Myocyte (in vitro differentiated cells): ENCODE measurements around the gene MAPK14. TPM values are rescaled to one million over a fixed set of nuclear protein-coding genes. Genes with fewer than 3 reads are reported as not detected.
"Not testable (repeated sequence)": the region's sequence is repeated elsewhere in the genome, so short reads cannot be mapped to it uniquely, and the experiment has no call there.

Experiments
- DNase-seq: peaks from one replicate; pipeline ENCODE4 v3.0.0-alpha.2; 2012; ENCODE audit warnings: low read depth
- total RNA-seq: library from RNA; depleted of rRNA; stranded (reverse); fragments of >200 nt; gene quantifications from 2 replicates; pipeline ENCODE4 v1.2.3, GENCODE V29; 2014

Gene MAPK14
- total RNA-seq, 1 donor from 2014 or later = 55.7 TPM

DNA sequence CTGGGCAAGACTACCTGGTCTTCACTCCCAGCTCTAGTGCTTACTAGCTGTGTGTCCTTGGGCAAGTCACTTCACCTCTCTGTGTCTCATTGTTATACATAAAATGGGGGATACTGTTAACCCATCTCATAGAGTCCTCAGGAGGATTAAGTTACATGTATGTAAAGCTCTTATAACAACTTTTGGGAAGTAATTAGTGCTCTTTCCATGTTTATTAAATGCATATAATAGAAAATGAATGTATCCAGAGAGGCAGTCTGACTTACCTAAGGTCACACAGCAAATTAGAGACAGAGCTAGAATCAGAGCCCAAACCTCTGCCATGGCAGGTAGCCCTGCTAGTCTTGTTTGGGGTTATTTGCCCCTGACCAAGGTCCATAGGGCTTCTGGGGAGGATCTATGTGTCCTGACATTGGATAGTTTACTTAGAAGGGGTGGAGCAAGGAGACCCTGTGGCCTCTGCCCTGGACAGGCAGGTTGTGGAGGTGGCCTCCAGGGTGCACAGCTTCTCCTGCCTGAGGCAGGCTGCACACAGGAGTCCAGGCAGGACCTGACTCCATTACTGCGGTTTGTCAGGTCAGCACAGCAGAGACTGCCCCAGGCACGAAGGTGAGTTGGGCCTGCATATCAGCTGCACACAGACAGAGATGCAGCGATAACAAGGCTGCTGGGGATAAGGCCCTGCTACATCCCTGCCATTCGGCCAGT lies 94.3 kb downstream of the MAPK14 start:
- no peak for DNase-seq

DNA sequence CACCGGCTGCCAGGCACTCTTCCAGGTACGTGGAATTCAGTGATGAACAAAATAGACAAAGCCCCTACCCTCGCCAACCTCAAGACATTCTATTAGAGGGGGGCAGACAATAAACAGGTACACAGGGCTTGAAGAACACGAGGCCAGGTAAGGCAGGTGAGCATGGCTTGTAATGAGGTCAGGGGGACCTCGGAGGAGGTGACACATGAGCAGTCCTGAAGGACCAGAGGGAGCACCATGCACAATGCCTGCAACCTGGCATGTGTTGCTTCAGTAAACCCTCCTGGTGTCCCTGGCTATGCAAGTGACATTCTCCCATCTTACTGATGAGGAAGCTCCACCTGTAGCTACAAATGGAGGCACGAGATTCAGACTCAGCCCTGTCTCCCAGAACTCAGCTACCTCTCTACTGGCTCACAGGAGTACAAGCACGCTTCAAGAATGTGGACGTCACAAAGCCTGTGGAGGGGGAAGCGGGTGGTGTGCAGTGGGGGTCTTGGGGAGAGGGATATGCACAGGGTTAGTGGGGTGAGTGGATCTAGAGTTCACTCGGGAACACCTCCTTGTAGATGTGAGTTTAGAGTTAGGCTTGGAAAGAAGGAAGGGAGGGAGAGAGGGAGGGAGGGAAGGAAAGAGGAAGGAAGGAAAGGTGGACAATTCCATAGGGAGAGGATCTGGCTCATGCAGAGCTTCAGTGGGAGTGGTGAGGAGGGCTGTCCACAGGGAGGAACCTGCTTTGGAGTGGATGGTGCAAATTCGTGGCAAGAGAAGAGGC lies 95.1 kb downstream of the MAPK14 start:
- no peak for DNase-seq

DNA sequence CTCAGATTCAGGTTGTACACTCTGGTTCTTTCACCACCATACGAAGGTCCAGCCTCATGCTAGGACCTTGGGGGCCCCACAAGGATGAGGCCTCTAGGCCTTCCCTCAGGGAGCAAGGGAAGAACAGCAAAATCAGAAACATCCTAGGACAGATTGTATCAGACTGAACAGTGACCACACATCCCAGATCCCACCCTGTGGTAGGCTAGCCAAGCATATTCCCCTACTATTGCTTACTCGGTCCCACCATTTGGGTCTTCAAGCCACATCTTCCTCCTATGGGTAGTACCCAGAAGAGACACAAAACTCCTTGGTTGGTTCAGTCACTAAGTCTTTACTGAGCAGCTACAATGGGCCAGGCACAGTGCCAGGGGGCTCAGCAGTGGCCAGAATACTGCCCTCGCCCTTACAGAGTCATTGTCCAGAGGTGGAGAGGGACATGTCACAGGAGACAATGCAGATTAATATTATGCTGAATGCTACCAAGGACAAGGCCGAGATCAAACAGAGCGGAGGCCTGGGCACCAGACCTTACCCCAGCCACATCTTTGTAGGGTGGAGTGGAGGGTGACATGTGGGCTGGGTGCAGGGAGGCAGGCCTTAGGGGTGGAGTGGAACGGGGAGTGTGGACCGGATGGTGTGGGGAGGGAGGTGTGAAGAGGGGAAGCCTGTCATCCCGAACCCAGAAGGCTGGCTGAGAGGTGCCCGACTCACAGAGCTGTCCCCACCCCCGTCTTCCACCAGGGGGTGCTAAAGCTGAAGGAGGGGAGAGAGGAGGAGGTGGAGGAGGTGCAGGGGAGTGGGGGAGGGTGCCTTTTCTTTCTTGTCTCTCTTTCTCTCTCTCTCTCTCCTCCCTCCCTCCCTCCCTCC lies 95.9 kb downstream of the MAPK14 start:
- DNase-seq = peak; percentile 93

DNA sequence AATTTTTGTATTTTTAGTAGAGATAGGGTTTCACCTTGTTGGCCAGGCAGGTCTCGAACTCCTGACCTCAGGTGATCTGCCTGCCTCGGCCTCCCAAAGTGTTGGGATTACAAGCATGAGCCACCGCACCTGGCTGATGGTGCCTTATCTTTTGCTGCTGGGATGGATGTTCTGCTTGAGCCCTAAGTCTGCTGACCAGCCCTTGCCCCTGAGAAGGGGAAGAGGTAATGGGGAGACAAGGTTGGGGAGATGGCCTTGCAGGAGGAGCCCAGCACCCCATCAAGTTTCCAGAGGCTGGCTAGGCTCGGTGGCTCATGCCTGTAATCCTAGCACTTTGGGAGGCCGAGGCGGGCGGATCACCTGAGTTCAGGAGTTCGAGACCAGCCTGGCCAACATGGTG lies 96.7 kb downstream of the MAPK14 start:
- DNase-seq = not testable (repeated sequence)

DNA sequence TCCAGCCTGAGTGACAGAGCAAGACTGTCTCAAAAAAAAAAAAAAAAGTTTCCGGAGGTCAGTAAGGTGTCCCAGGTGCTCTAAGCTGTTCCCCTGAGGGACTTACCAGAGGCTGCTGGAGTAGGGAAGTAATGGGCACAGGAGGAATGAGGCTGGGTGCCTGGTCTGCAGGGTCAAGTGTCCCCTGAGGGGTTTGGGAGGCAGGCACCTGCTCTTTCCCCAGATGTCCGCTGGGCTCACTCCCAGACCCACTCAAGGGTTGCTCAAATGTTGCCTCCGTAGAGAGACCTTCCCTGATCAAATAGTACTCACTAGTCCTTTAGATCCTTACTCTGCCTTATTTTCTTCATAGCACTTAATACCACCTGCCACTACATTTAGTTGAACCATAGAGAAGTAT lies 97.3 kb downstream of the MAPK14 start:
- no peak for DNase-seq

DNA sequence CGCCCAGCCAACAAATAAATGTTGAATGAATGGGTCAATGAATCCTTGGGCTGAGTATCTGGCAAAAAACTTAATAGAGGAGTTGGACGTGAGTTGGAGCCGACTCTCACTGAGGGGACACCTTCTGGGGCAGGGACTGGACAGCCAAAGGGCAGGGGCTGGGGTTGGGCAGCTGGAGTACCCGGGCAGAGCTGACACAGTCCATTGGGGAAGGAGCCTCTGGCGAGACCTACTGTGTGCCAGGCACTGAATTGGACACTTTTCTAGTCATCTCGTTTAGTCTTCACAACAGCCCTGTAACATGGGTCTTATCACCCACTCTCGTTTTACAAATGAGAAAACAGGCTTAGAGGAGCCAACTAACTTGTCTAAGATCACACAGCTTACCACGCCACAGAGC lies 98.0 kb downstream of the MAPK14 start:
- no peak for DNase-seq

DNA sequence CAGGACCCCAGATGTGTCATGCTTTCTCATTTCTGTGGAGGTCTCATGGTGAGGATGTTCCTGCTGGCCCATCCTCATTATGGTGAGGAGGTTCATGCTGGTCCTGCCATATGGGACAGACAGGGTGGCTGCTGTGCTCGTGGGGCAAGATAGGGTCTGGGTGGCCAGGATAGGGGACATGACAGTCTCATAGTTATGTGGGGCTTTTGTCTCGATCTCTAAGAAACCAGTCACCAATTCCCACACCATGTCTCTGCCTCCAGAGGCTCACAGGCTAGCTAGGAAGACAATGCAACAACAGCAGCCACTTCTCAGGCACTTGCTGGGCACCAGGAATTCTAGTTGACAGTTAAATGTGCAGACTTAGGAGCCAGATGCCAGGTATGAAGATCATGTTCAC lies 98.5 kb downstream of the MAPK14 start:
- no peak for DNase-seq

DNA sequence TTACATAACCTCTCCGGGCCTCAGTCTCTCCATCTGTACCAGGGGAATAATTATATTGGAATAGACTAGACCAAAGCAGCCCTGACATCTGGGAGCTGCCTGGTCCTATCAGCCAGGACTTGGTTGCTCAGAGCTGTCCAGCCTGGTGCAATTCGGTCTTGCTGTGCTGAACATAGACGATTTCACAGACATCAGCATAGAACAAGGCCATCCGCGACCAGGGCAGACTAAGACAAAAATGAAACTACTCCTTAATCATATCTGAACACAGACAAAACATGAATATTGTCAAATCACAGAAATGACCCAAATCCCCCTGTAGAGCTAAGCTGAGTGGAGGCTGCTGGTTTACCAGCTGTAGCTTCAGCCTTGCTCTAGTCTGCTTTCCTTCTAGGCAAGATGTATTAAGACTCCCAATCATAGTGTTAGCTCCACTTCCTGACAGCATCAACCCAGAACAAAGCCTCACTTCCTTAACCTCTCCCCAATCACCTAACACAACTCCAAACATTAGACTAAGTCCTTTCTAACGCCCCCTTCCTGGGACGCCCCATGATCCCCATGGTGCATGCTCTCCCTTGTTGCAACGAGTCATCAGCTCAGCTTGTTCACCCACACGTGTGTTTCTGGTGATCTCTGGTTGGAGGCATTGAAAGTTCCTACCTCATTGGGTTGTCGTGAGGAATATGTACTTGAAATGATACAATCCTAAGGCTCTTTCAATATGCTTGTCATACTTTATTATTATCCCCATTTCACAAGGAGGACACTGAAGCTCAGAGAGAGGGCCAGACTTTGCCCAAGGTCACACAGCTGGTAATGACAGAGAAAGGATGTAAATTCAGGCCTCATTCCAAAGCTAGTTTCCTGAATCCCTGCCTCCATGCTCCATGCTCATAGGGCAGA lies 99.2 kb downstream of the MAPK14 start:
- no peak for DNase-seq

DNA sequence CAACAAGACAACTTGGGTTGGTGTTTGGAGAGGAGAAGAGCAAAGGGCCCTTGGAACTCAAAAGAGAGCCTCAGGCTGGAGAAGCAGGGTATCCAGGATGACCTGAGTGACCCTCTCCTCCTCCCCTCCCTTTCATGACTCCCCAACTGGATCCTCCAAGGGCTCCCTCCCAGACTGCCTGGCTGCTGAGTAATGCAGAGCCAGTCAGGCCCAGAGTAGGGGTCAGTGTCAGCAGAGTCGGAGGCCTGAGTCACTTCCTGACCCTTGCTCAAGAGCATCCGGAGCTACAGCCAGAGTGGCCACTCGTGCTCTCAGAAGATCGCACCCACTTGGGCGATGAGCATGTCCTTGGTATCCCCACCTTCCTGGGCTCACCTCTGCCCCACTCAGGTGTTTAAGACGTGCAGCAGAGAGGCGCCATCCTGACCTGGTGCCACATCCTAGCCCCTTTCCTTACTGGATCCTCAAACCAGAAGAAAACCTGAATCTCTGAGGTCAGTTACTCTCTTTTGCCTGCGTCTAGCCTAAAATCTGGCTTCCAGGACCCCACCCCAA lies 99.9 kb downstream of the MAPK14 start:
- peak; percentile 54 for DNase-seq

DNA sequence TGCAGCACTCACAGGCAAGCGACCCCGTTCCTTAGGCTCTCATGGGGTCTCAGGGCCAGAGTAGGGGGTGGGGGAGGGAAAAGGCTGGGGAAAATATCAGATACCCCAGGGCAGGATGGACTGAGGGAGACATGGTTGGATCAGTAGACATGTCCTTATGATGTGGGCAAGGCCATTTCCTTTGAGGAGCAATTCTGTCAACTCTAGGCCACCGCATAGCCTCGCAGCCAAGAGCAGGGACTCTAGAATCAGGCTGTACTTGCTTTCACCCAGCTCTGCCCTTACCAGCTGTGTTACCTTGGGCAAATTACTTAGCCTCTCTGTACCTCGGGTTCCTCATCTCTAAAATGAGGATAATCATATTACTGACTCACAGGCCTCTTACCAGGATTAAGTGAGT lies 100.5 kb downstream of the MAPK14 start:
- DNase-seq = no peak

DNA sequence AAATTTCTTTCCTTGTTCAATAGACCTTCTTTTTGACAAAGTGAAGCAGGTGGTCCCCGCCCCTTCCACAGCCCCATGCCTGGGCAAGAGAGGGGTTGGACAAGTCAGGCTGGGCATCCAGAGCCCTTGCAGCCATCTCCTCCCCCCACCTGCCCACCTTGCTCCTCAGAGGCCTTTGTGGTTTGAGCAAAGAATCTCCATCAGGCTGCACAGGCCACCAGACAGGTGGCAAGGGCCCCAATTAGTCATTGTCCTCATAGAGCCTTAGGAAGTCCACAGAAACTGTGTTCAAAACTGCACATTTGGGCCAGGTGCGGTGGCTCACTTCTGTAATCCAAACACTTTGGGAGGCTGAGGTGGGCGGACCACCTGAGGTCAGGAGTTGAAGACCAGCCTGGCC lies 101.2 kb downstream of the MAPK14 start:
- no peak for DNase-seq

DNA sequence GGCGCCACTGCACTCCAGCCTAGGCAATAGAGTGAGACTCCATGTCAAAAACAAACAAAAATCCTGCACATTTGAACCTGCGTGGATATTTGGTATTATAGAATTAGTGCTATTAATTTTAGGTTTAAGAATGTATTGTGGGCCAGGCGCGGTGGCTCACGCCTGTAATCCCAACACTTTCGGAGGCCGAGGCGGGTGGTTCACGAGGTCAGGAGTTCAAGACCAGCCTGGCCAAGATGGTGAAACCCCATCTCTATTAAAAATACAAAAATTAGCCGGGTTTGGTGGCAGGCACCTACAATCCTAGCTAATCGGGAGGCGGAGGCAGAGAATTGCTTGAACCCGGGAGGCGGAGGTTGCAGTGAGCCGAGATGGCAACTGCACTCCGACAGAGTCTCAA lies 101.7 kb downstream of the MAPK14 start:
- not testable (repeated sequence) for DNase-seq

DNA sequence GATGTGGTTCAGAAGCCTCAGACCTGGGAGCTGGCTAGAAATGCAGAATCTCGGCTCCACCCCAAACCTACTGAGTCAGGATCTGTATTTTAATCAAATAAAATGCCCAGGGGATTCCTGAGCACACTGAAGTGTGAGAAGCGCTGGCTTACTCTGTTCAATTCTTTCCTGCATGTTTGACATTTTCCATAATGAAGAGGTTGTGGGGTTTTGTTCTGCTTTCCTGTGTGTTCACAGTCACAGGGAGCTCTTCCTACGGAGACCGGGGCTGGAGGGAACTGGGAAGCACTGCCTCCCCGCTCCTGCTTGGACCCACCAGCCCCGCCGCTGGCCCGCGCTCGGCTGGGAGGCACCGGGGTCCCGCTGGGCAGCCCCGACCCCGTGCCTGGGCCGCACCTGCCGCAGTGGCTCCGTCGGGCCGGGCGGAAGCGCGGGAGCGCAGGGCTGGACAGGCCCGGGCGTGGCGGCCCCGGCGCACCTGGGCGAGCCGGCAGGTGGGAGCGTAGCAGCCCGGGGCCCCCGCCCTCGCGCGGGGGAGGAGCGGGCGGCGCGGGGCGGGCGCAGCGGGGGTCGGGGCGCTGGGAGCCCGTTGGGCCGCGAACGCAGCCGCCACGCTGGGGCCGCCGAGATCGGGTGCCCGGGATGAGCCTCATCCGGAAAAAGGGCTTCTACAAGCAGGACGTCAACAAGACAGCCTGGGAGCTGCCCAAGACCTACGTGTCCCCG lies 102.5 kb downstream of the MAPK14 start, which contains the start of gene MAPK13:
Gene MAPK13, plus strand, starts transcription at position 573 of the 726 bp plus-strand sequence. Its CDS starts 70 bp downstream, at position 643.
- no peak for DNase-seq

DNA sequence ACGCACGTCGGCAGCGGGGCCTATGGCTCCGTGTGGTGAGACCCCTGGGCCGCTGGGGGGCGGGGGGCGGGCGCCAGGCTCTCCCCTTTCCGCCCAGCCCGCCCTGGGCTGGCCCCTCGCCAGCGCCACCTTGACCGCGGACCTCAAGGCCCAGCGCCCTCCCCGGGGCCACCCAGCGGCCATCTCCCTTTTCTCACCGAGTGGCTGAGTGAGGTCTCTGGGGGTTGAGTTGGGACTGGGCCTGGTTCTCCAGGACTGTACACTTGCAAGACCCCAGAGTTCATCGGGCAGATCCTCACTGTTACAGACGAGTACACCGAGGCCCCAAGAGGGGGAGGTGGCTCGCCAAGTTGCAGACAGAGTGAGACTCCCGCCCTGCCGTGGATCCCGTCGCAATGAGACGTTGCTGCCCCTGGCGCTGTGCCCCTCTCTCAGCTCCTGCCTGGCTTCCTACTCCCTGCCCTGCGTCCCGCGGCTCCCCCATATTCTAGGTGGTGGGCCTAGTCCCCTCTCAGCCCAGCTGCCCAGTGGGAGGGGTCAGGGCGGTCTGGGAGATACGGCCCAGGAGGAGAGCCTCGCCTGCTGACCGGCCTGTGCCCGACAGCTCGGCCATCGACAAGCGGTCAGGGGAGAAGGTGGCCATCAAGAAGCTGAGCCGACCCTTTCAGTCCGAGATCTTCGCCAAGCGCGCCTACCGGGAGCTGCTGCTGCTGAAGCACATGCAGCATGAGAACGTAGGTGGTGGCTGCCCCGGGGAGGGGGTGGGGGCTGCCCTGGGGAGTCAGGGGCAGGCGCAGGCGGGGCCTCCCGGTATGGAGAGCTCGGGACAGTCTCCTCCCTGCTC lies 103.3 kb downstream of the MAPK14 start:
- DNase-seq = no peak

DNA sequence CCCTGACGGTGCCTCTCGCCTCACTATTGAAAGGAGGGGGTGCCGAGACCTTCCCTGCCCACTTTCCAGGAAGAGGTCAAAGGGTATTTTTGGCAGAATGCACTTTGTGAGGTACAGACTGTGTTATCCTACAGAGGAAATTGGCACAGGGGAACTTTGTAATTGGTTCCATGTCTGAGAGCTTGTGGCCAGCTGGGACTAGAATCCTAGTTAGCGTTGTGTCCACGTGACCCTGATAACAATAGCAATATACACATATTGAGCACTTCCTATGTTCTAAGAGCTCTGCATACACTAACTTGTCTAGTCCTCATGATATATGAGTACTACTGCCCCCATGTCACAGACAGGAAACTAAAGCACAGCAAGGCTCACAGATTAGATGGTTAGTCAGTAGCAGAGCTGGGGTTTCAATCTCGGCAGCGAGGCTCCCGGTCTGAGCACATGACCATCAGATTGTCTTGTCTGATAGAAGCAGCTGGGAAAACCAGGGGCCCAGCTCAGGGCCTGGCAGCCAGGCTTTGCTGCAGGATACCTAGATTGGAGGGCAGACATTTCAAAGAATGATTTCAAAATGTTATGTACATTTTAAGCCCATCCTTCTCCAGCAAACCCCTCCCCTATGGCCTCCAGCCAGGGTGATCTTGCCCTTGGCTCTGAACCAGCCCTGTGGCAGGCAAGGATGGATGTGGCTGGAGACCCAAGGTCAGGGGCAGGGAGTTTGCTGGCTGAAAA lies 104.1 kb downstream of the MAPK14 start:
- peak; percentile 44 for DNase-seq

DNA sequence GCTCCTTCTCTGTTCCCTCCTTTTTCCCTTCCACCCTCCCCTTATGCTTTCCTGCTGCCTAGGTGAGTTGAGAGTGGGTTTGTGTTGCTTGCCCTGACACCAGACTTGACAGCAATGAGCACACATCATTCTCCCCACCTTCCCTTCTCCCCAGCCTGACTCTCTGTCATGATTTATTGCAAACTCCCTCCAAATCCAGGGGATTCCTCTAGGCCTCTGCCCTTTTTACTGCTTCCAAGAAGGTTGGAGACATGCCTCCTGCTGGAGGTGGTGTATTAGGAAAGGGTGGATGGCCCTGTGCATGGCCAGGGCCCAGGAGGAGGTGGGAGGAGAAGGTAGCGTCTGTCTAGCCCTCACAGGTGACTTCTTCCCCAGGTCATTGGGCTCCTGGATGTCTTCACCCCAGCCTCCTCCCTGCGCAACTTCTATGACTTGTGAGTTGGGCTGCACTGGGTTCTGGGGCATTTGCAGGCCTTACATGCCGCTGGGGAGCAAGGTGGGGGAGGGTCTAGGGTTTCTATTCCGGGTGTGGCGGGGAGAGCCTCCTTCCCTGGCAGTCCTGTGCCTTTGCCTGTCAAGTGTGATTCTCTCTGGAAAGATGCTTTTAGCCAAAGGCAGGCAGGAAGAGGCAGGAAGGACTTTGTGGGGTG lies 104.8 kb downstream of the MAPK14 start:
- no peak for DNase-seq

DNA sequence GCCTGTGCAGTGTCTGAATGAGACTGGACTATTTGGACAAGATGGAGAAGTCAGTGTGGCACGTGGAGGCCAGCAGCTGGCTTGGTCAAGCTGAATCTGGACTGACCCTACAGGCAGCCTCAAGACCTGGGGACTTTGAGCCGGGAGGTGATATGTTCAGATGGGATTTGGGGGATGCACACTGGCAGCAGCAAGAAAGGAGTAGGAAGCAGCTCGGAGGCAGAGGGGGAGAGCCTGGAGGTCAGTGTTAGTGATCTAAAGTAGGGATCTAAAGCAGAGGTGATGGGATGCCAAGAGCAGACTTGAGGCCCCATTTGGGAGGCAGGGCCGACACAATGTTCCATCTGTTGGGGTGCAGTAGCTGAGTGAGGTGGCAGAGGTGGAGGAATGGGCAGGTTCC lies 105.5 kb downstream of the MAPK14 start:
- no peak for DNase-seq
